Stimulated activated naive CD8-positive, alpha-beta T cell treated with anti-CD3 and anti-CD28 coated beads, Interleukin-15, amount 100 ng/mL, for 72 hours (primary cell): ENCODE measurements around the gene ERO1B.
"Not testable (repeated sequence)": the region's sequence is repeated elsewhere in the genome, so short reads cannot be mapped to it uniquely, and the experiment has no call there.

Experiments used
- ATAC-seq: fragments of 150-1000 bp; cut with Tn5 transposase; 2 replicates; pipeline ENCODE4 v1.10.0; 2021; ENCODE audit warnings: mild to moderate bottlenecking, moderate library complexity
- DNase-seq, 2 donors: peaks; one replicate each; pipeline ENCODE4 v3.0.0; 2021 to 2022
- H3K27ac Mint-ChIP-seq, 2 donors: one replicate each; pipeline ENCODE4 v1.8.0; 2022; ENCODE audit warnings: mild to moderate bottlenecking in 2 of 2, mixed read lengths in 2 of 2, moderate library complexity in 2 of 2
- H3K27me3 Mint-ChIP-seq: one replicate; pipeline ENCODE4 v1.8.0; 2022; ENCODE audit warnings: mixed read lengths
- H3K4me1 Mint-ChIP-seq: one replicate; pipeline ENCODE4 v1.8.0; 2022; ENCODE audit warnings: mild to moderate bottlenecking, mixed read lengths
- H3K4me3 Mint-ChIP-seq, 2 donors: one replicate each; pipeline ENCODE4 v1.8.0; 2022; ENCODE audit warnings: mild to moderate bottlenecking in 2 of 2, mixed read lengths in 2 of 2, moderate library complexity in 1 of 2
- H3K9me3 Mint-ChIP-seq, 2 donors: one replicate each; pipeline ENCODE4 v1.8.0; 2022; ENCODE audit warnings: mixed read lengths in 2 of 2

The ERO1B gene, protein sequence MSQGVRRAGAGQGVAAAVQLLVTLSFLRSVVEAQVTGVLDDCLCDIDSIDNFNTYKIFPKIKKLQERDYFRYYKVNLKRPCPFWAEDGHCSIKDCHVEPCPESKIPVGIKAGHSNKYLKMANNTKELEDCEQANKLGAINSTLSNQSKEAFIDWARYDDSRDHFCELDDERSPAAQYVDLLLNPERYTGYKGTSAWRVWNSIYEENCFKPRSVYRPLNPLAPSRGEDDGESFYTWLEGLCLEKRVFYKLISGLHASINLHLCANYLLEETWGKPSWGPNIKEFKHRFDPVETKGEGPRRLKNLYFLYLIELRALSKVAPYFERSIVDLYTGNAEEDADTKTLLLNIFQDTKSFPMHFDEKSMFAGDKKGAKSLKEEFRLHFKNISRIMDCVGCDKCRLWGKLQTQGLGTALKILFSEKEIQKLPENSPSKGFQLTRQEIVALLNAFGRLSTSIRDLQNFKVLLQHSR

DNA sequence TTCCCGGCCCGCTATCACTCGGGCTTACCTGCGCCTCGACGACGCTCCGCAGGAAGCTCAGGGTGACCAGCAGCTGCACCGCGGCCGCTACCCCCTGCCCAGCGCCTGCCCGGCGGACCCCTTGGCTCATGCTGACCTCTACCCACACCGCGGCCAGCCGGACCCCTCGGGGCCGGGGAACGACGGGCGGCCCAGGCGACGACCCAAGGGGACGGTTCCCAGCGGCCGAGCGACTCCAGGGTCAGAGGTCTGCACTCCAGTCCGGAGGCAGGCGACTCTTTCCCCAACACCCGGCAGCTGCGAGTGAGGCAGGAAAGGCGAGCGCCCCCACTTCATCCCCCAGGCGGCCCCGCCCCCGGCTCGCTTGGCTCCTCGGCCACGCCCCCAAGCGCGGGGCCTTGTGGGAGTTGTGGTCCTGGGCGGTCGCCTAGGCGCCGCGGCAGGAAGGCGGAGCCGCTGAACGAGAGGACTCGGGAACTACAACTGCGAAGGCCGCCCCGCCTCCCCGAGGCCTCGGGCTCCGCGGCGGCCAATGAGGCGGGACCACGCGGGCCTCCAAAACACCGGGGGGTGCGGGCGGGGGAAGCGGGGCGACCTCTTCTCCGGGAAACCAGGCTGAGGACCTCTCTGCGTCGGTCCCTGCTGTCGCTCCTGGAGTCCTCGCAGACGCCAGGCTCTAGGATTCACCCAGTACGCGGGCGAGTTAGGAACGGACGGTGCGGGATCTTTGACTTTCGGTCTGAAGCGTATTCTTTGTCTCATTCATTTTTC is at the start of gene ERO1B:
Gene ERO1B, minus strand, starts transcription at position 305 of the 771 bp plus-strand sequence. Its CDS starts 175 bp downstream, at position 130.
- H3K27ac Mint-ChIP-seq, result peak within 1 kb of the TSS; percentile 83 to 96

DNA sequence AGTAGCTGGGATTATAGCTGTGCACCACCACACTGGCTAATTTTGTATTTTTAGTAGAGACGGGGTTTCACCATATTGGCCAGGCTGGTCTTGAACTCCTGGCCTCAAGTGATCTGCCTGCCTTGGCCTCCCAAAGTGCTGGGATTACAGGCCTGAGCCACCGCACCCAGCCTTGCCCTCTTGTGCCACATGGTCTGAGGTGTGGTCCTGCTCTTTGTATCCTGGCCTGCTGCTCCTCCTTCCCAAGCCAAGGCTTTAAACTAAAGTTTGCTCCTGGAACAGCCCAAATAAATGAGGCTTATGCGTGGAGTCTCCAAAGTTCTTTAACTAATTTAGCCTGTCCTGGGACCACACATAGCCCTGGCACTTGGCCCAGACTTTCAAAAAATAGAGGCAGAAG is 49.7 kb upstream of the ERO1B start:
- not testable (repeated sequence) for H3K4me1 Mint-ChIP-seq, DNase-seq, H3K27ac Mint-ChIP-seq, ATAC-seq, H3K4me3 Mint-ChIP-seq, H3K9me3 Mint-ChIP-seq, H3K27me3 Mint-ChIP-seq

More for the DNA sequence above, at the start of gene ERO1B:
- ATAC-seq, result peak; percentile 93
- Mint-ChIP-seq H3K4me3 (peak within 1 kb of the TSS; percentile 86 to 88), H3K9me3 (no peaks in the 10 kb centered on the region), H3K27me3 (no peaks in the 10 kb centered on the region), H3K4me1 (peaks cover 44% of the 10 kb centered on the region)
- DNase-seq, result peak; percentile 97

DNA sequence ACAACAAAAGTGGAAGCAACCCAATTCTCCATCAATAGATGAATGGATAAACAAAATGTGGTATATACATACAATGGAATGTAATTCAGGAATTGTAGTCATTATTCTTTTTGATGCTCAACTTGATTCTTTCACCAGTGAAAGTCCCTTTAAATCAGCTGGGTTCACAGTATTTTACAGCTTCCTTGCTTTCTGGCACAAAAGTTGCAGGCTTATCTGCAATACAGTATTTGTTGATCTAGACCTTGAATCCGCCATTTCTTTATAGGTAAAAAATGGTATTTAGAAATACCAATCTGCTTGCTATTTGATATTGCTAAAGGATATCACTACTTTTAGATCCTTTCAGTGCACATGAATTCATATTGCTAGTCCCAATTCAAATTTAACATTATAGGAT is 44.7 kb upstream of the ERO1B start:
- H3K27me3 Mint-ChIP-seq, result no peaks in the 10 kb centered on the region
- no peak overlapping the region for H3K27ac Mint-ChIP-seq
- no peaks in the 10 kb centered on the region for H3K4me1 Mint-ChIP-seq
- H3K4me3 Mint-ChIP-seq, result no peak overlapping the region
- peaks cover 23 to 31% of the 10 kb centered on the region in 2 donors for H3K9me3 Mint-ChIP-seq
- no peak for ATAC-seq
- DNase-seq, result no peak

DNA sequence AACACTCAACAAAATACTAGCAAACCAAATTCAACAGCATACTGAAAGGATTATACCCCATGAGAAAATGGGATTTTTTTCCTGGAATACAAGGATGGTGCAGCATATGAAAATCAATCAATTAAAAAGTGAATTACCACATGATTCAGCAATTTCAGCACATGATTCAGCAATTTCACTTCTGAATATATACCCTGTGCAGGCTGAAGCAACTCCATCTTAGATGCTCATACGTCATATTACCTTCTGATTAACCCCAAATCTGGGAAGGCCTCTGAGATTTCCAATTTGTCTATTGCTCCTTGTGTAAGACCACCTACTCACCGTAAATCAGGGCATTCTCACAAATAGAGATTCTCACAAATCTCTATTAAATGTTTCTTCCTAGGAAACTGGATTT is 43.8 kb upstream of the ERO1B start:
- Mint-ChIP-seq H3K9me3 (peaks cover 29 to 39% of the 10 kb centered on the region in 2 donors), H3K27ac (no peak overlapping the region), H3K4me1 (no peaks in the 10 kb centered on the region), H3K4me3 (no peak overlapping the region), H3K27me3 (no peaks in the 10 kb centered on the region)
- ATAC-seq (no peak), DNase-seq (no peak)

DNA sequence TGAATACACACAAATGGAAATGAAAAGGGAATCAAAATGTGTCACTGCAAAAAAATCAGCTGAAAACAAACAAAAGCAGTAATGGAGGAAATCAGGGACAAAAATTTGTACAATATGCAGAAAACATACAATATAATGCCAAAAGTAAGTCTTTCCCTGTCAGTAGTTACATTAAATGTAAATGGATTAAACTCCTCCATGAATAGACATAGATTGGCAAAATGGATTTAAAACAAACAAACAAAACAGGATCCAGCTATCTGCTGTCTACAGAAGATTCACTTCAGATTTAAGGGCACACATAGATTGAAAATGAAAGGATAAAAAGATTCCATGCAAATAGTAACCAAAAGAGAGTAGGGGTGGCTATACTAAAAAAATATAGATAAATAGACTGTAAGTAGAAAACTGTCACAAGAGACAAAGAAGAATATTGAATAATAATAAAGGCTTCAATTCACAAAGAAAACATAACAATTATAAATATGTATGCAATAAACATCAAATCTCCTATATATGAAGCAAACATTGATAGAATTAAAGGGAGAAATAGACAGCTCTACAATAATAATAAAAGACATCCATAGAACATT is 42.2 kb upstream of the ERO1B start:
- Mint-ChIP-seq H3K4me3 (no peak overlapping the region), H3K27ac (no peak overlapping the region), H3K27me3 (no peaks in the 10 kb centered on the region), H3K9me3 (peaks cover 29 to 39% of the 10 kb centered on the region in 2 donors), H3K4me1 (no peaks in the 10 kb centered on the region)
- ATAC-seq, result no peak
- no peak for DNase-seq

DNA sequence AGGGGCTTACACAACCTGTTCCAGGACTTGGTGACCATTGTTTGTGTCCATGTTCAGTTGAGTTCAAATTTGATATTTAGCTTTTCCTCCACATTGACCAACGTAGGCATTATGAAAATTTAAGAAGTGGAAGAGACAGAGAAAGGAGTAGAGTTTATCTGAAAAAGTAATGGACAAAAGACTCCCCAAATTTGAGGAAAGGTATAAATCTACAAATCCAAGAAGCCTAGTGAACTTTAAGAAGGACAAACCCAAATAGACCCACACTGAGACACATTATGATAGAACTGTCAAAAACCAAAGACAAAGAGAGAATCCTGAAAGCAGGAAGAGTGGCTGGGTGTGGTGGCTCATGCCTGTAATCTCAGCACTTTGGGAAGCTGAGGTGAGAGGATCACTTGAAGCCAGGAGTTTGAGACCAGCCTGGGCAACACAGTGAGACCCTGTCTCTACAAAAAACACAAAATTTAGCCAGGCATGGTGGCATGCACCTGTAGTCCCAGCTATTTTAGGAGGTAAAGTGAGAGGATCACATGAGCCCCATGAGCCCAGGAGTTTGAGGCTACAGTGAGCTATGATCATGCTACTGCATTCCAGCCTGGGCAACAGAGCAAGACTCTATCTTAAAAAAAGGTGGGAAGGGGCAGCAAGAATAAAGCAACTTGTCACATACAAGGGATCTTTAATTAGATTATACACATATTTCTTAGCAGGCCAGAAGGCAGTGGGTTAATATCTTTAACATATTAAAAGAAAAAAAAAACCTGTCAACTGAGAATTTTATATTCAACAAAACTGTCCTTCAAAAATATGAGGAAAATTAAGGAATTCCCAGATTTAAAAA is 41.0 kb upstream of the ERO1B start:
- DNase-seq (no peak), ATAC-seq (no peak)
- Mint-ChIP-seq H3K27ac (no peak overlapping the region), H3K27me3 (no peaks in the 10 kb centered on the region), H3K4me3 (no peak overlapping the region), H3K4me1 (no peaks in the 10 kb centered on the region), H3K9me3 (peaks cover 29 to 39% of the 10 kb centered on the region in 2 donors)

DNA sequence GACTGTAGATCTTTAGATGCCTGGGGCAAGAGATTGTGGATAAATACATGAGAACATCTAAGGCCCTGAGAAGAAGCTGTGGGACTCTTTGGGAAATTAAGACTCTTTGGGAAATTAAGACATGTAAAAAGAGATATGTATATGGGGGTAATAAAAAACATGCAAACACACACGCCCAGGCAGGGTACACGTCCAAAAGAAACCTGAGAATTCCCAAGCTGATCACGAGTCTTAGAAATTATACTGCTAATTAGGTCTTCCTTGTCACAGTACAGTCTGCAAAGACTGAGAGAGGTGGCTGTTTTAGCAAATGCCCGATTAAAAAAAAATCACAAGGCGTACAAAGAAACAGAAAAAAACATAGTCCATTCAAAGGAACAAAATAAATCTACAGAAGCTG is 39.3 kb upstream of the ERO1B start:
- H3K4me3 Mint-ChIP-seq, result no peak overlapping the region
- H3K4me1 Mint-ChIP-seq, result no peaks in the 10 kb centered on the region
- no peak overlapping the region for H3K27ac Mint-ChIP-seq
- ATAC-seq (no peak), DNase-seq (no peak)
- peaks cover 3% of the 10 kb centered on the region for H3K27me3 Mint-ChIP-seq
- H3K9me3 Mint-ChIP-seq, result peaks cover 29 to 39% of the 10 kb centered on the region in 2 donors

DNA sequence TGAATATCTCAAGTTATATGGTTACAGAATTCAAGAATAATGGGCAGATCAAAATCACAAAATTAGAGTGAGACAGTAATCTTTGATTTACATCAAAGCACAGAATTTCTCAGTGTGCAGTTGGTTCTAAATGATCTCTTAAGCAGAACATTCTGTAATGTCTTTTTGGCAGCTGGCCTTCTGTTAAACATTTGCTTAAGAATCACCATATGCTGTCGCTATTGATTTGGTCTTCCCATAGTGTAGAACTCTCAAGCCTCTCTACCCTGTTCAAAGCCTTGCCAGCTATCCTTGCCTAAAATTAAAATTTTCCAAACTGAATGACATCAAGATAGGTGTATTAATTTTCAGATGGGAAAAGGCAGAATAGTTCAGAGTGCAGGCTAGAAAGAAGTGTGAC is 38.9 kb upstream of the ERO1B start:
- Mint-ChIP-seq H3K4me3 (no peak overlapping the region), H3K4me1 (no peaks in the 10 kb centered on the region), H3K9me3 (peaks cover 29 to 39% of the 10 kb centered on the region in 2 donors), H3K27me3 (peaks cover 7% of the 10 kb centered on the region), H3K27ac (no peak overlapping the region)
- DNase-seq, result no peak
- no peak for ATAC-seq

DNA sequence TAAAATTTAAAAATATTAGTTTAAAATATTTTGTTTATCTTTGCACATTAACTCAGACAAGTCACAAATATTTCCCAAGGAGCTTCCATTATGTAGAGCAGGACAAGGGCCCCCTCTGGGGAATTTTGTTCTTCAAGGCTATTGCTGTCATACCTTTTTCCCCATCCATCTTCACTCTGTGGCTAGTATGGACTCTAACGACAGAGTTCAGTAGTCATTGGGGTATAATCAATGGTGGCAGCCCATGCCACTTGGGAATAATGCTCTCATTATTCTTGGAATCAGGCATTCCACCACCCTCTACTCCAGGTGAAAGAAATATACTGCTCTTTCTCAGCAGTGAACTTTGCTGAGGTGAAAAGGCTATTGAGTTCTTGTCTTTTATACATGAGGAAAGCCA is 38.5 kb upstream of the ERO1B start:
- Mint-ChIP-seq H3K4me3 (no peak overlapping the region), H3K27me3 (peaks cover 10% of the 10 kb centered on the region), H3K4me1 (no peaks in the 10 kb centered on the region), H3K9me3 (peaks cover 29 to 39% of the 10 kb centered on the region in 2 donors), H3K27ac (no peak overlapping the region)
- DNase-seq (no peak), ATAC-seq (no peak)

DNA sequence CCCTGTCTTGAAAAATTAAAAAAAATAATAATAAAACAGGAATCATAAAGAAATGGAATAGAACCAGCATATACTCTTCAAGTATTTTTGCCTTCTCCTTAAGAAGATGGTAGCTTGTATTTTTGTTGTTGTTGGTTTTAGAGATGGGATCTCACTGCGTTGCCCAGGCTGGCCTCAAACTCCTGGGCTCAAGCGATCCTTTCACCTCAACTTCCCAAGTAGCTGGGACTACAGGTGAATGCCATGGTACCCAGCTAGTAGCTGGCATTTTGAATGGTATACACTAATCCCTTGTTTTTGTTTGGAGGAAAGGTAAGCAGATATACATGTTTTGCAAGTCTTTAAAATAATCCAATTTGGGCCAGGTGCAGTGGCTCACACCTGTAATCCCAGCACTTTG is 34.7 kb upstream of the ERO1B start:
- no peak overlapping the region for H3K27ac Mint-ChIP-seq
- no peaks in the 10 kb centered on the region for H3K4me1 Mint-ChIP-seq
- DNase-seq (no peak), ATAC-seq (no peak)
- peaks cover 10% of the 10 kb centered on the region for H3K27me3 Mint-ChIP-seq
- no peak overlapping the region for H3K4me3 Mint-ChIP-seq
- H3K9me3 Mint-ChIP-seq, result peaks cover 7 to 8% of the 10 kb centered on the region in 2 donors

DNA sequence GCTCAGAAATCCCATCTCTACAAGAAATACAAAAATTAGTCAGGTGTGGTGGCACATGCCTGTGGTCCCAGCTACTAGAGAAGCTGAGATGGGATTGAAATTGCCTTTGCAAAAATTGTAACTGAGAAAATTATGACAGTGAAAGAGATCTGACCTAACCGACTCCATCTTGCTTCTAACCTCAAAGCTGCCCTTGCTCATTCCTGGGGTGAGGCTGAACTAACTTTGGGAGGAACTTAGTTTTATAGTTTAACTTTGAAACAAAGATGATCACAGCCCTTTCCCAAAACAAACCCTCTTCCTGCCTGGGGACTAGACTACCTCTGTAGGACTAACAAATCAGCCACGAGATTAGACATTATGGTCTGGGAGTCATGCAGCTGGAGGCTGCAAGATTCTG is 33.8 kb upstream of the ERO1B start:
- Mint-ChIP-seq H3K9me3 (no peaks in the 10 kb centered on the region), H3K27me3 (peaks cover 10% of the 10 kb centered on the region), H3K27ac (no peak overlapping the region), H3K4me3 (no peak overlapping the region), H3K4me1 (no peaks in the 10 kb centered on the region)
- ATAC-seq (no peak), DNase-seq (no peak)

DNA sequence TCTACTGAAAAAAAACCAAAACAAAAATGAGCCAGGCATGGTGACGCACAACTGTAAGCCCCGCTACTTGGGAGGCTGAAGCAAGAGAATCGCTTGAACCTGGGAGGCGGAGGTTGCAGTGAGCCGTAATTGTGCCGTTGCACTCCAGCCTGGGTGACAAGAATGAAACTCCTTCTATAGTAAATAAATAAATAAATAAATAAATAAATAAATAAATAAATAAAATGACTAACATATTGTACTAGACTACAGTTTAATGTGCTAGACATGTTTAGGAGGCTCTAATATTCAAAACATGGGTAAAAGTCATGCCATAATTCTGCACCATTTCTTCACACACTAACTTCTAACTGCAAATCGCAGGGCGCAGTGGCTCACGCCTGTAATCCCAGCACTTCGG is 33.3 kb upstream of the ERO1B start:
- no peak overlapping the region for H3K27ac Mint-ChIP-seq
- H3K4me3 Mint-ChIP-seq, result no peak overlapping the region
- no peaks in the 10 kb centered on the region for H3K9me3 Mint-ChIP-seq
- peaks cover 10% of the 10 kb centered on the region for H3K27me3 Mint-ChIP-seq
- no peak for ATAC-seq
- no peak for DNase-seq
- no peaks in the 10 kb centered on the region for H3K4me1 Mint-ChIP-seq

DNA sequence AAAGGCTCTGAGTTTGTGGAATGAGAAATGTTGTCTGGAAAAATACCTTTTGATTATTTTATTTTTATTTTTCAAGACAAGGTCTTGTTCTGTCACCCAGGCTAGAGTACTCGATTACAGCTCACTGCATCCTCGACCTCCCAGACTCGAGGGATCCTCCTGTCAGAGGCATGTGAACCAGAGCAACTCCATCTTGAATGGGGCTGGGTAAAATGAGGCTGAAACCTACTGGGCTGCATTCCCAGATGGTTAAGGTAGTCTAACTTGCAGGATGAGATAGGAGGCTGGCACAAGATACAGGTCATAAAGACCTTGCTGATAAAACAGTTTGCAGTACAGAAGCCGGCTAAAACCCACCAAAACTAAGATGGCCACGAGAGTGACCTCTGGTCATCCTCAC is 32.3 kb upstream of the ERO1B start:
- not testable (repeated sequence) for DNase-seq, ATAC-seq, H3K4me3 Mint-ChIP-seq, H3K27me3 Mint-ChIP-seq, H3K9me3 Mint-ChIP-seq, H3K27ac Mint-ChIP-seq, H3K4me1 Mint-ChIP-seq

DNA sequence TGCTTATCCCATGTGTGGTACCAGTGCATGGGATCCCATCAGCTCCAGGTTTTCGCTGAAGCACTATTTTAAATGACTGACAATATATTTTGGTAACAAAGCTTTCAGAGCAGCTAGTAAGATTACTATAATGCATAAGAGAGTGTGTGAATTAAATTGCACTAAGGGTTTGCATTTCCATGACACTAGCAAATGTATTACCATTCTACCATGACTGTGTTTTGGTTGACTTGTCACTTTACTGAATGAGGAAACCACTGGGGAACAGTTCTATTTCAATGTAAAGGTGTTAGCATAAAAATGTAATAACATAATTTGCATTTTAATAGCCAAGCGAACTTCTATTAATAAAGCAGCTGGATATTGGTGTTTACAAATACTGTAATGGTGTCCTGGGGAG is 31.7 kb upstream of the ERO1B start:
- DNase-seq (no peak), ATAC-seq (no peak)
- no peaks in the 10 kb centered on the region for H3K9me3 Mint-ChIP-seq
- no peak overlapping the region for H3K27ac Mint-ChIP-seq
- no peak overlapping the region for H3K4me3 Mint-ChIP-seq
- peaks cover 10% of the 10 kb centered on the region for H3K27me3 Mint-ChIP-seq
- no peaks in the 10 kb centered on the region for H3K4me1 Mint-ChIP-seq

DNA sequence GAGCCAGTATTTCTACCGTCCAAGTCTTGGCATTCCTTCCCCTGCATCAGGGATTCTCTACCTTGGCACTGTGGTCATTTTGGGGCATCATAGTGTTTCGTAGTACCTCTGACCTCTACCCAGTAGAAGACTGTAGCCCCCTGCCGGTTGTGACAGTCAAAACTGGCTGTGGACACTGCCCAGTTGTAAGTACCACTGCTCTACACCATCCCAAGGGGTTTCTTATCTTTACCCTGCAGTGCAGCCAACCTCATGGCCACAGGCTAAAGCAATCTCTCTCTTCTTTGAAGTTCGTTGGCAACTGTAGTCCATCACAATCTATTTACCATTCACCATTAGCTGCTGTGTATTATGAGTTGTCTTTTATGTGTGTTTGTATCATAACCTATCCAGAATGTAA is 29.3 kb upstream of the ERO1B start:
- Mint-ChIP-seq H3K4me1 (no peaks in the 10 kb centered on the region), H3K27ac (no peak overlapping the region)

More for the DNA sequence above, 29.3 kb upstream of the ERO1B start:
- no peak for ATAC-seq
- Mint-ChIP-seq H3K4me3 (no peak overlapping the region), H3K27me3 (peaks cover 6% of the 10 kb centered on the region), H3K9me3 (no peaks in the 10 kb centered on the region)
- DNase-seq, result no peak
